Endothelial cell of umbilical vein (primary cell): ENCODE measurements around the gene GNG3. TPM values are rescaled to one million over a fixed set of nuclear protein-coding genes. Genes with fewer than 3 reads are reported as not detected.

Experiments used
- BruUV-seq: library from RNA; stranded (reverse); fragments of 400-500 nt; replicated peaks from 2 replicates; lab custom pipeline; 2021; lab: Mats Ljungman, UMichigan
- CTCF ChIA-PET: fragments of 300-600, 350-600 bp; sonication (Branson Sonifier 250); formaldehyde crosslinking; loops from one replicate; lab custom pipeline; 2021; ENCODE audit warnings: antibody characterized with exemption, inconsistent platforms; lab: Charles Lee
- POLR2A ChIA-PET: fragments of 300-600, 350-600 bp; sonication (Branson Sonifier 250); formaldehyde crosslinking; loops from one replicate; lab custom pipeline; 2021; ENCODE audit warnings: antibody characterized with exemption, inconsistent platforms; lab: Charles Lee
- DNase-seq: peaks from one replicate; pipeline ENCODE4 v3.0.0-alpha.2; 2011; ENCODE audit warnings: low read depth, low spot score
- FAIRE-seq: peaks from 2 replicates; lab custom pipeline; 2011; peaks lifted over from hg19 to GRCh38; lab: Jason Lieb, UNC
- H2AFZ ChIP-seq: 2 replicates; pipeline ENCODE4 v1.6.0; 2012; ENCODE audit warnings: low read depth, low read length, control low read depth, inconsistent platforms
- H3K27ac ChIP-seq: 2 replicates; pipeline ENCODE4 v1.5.1; 2011; ENCODE audit warnings: low read depth, mild to moderate bottlenecking, control low read depth, low read length, moderate library complexity; ENCODE audit not compliant: insufficient read depth
- H3K27me3 ChIP-seq, 2 experiments: 2 replicates each; pipeline versions ENCODE4 v1.6.0 to v1.6.1; 2011; ENCODE audit warnings: low read length in 2 of 2, mixed read lengths in 1 of 2; ENCODE audit not compliant: control insufficient read depth in 2 of 2, insufficient read depth in 2 of 2
- H3K36me3 ChIP-seq, 2 experiments: 2 replicates in 1 of 2; 3 replicates in 1 of 2; pipeline ENCODE4 v1.5.1; 2011; ENCODE audit warnings: low read length in 2 of 2, mild to moderate bottlenecking in 1 of 2, moderate library complexity in 1 of 2; ENCODE audit not compliant: control insufficient read depth in 2 of 2, insufficient read depth in 2 of 2; ENCODE audit errors: extremely low read depth in 1 of 2
- H3K4me1 ChIP-seq: 3 replicates; pipeline ENCODE4 v1.5.1; 2011; ENCODE audit warnings: mild to moderate bottlenecking, low read length; ENCODE audit not compliant: control insufficient read depth, insufficient read depth; ENCODE audit errors: extremely low read depth
- H3K4me2 ChIP-seq: 2 replicates; pipeline ENCODE4 v1.6.1; 2011; ENCODE audit warnings: low read length, control low read depth, mixed read lengths; ENCODE audit not compliant: insufficient read depth
- H3K4me3 ChIP-seq, 3 experiments: fragments of 200-600 bp in 1 of 3; sonication (generic), shearing (Covaris generic) in 1 of 3; replicated peaks in 1 of 3; 2 replicates each; pipeline ENCODE4 v1.5.1; 2011 to 2016; ENCODE audit warnings: control low read depth in 3 of 3, low read length in 3 of 3, mild to moderate bottlenecking in 2 of 3, inconsistent platforms in 1 of 3, low read depth in 1 of 3, moderate library complexity in 1 of 3; ENCODE audit not compliant: insufficient read depth in 1 of 3
- H3K79me2 ChIP-seq: 2 replicates; pipeline ENCODE4 v1.6.0; 2012; ENCODE audit warnings: low read length, inconsistent platforms; ENCODE audit not compliant: control insufficient read depth, insufficient read depth
- H3K9ac ChIP-seq: replicated peaks from 2 replicates; pipeline ENCODE3; 2011; ENCODE audit warnings: low read length, control low read depth; ENCODE audit not compliant: insufficient read depth; ENCODE audit errors: extremely low read depth
- H3K9me1 ChIP-seq: replicated peaks from 3 replicates; pipeline ENCODE4 v1.6.0; 2011; ENCODE audit warnings: mild to moderate bottlenecking, low read length; ENCODE audit not compliant: control insufficient read depth, insufficient read depth; ENCODE audit errors: extremely low read depth
- H3K9me3 ChIP-seq: replicated peaks from 2 replicates; pipeline ENCODE4 v1.5.1; 2012; ENCODE audit warnings: low read length, inconsistent platforms; ENCODE audit not compliant: control insufficient read depth, insufficient read depth
- H4K20me1 ChIP-seq: replicated peaks from 2 replicates; pipeline ENCODE3; 2011; ENCODE audit warnings: mild to moderate bottlenecking, low read length; ENCODE audit not compliant: control insufficient read depth, insufficient read depth; ENCODE audit errors: extremely low read depth
- EZH2 ChIP-seq: IDR thresholded peaks from 2 replicates; pipeline ENCODE4 v1.6.1; 2012; ENCODE audit warnings: borderline replicate concordance, low read depth, mild to moderate bottlenecking, moderate library complexity, low read length, inconsistent platforms; ENCODE audit not compliant: severe bottlenecking
- FOS ChIP-seq: IDR thresholded peaks from 2 replicates; pipeline ENCODE4 v1.6.1; 2011; ENCODE audit warnings: mild to moderate bottlenecking, low read length, moderate library complexity, borderline replicate concordance; ENCODE audit not compliant: insufficient read depth
- GATA2 ChIP-seq: IDR thresholded peaks from 2 replicates; pipeline ENCODE4 v1.7.0; 2011; ENCODE audit warnings: low read depth, mild to moderate bottlenecking, moderate library complexity, mixed read lengths, low read length; ENCODE audit not compliant: insufficient read length, insufficient read depth
- JUN ChIP-seq: IDR thresholded peaks from 2 replicates; pipeline ENCODE4 v1.6.1; 2011; ENCODE audit warnings: borderline replicate concordance, low read depth; ENCODE audit not compliant: insufficient read length, insufficient read depth
- MYC ChIP-seq: IDR thresholded peaks from one replicate; pipeline ENCODE4 v1.6.1; 2011; ENCODE audit warnings: mild to moderate bottlenecking, low read depth, low read length
- POLR2A ChIP-seq: IDR thresholded peaks from 2 replicates; pipeline ENCODE4 v1.6.1; 2012; ENCODE audit warnings: low read depth, mild to moderate bottlenecking, control low read depth, low read length
- POLR2AphosphoS5 ChIP-seq: IDR thresholded peaks from 2 replicates; pipeline ENCODE4 v1.6.1; 2012; ENCODE audit warnings: low read depth, mild to moderate bottlenecking, control low read depth, low read length, moderate library complexity; ENCODE audit not compliant: insufficient read depth
- dilution Hi-C: fragments of 300-500 bp; cut with MboI; formaldehyde crosslinking; loops from one replicate; pipeline ENCODE4 v1.15.0; 2019; ENCODE audit warnings: low sequenced_read_pairs; ENCODE audit not compliant: extremely low pct_ligation_motif_present
- intact Hi-C: fragments of 100-400 bp; cut with micrococcal nuclease; formaldehyde crosslinking; loops from one replicate; pipeline ENCODE4 v1.10.0; 2022
- polyA plus RNA-seq, 4 experiments: library from polyadenylated mRNA; depleted of rRNA in 3 of 4; stranded (reverse) in 3 of 4; unstranded in 1 of 4; fragments of >200 nt; gene quantifications; 2 replicates each; pipeline versions ENCODE4 v1.2.1 to v1.2.3, GENCODE V29; 2011 to 2012; ENCODE audit warnings: missing spikeins in 1 of 4
- total RNA-seq: library from RNA; stranded (reverse); gene quantifications from 2 replicates; pipeline ENCODE4 v1.2.3, GENCODE V29; 2021
- TF ChIP-seq, protein P1 (sequence below), 2 donors: IDR thresholded peaks; 1 replicate in 1 of 2; 2 replicates in 1 of 2; pipeline ENCODE4 v1.5.1; 2011; ENCODE audit warnings: low read length in 2 of 2, mild to moderate bottlenecking in 2 of 2, moderate library complexity in 2 of 2, control low read depth in 1 of 2, inconsistent platforms in 1 of 2, low read depth in 1 of 2; ENCODE audit not compliant: insufficient read depth in 1 of 2; ENCODE audit errors: extremely low read depth in 1 of 2
- TF ChIP-seq, protein P2 (sequence below): IDR thresholded peaks from 2 replicates; pipeline ENCODE4 v1.6.1; 2011; ENCODE audit not compliant: insufficient read depth, insufficient read length

The GNG3 gene
- total and polyA plus RNA-seq, 2 donors (not counting 3 experiments of a cell fraction or from before 2014, with no cell fraction given) = not detected

DNA sequence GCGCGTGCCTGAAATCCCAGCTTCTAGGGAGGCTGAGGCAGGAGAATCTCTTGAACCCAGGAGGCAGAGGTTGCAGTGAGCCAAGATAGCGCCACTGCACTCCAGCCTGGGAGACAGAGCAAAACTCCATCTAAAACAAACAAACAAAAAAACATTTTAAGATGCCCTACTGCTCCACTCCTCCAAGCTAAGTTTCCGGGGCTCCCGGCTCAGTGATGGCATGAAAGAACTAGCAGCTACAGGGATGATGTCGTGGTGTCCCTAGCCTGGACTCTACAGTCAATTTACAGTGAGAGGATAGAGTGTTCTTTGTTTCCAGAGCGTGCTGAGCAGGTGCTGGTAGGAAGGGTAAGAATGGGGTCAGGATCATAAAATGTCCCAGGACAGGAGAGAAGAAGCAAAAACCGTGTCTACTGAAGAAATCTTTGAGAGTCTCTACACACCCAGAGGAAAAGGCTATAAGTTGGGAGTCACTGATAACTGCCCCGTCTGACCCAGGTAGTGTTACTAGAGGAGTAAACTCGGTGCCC is 47.7 kb downstream of the GNG3 start:
- POLR2A ChIA-PET = interaction anchor here (0.5 to 0.6 kb wide), 2 partner anchors 900 to 996 kb away, joined by 3 read pairs; no protein-coding TSS in a partner anchor
- CTCF ChIA-PET = interaction anchor here (1.8 to 2.7 kb wide), 2 partner anchors 31 to 32 kb away, joined by 4 to 26 read pairs; partner anchors contain the start of gene TMEM179B

More for the DNA sequence above, 47.7 kb downstream of the GNG3 start:
- no TSS peak for BruUV-seq
- DNase-seq = no peak
- H3K9ac ChIP-seq = no peak overlapping the region
- H3K27me3 ChIP-seq = no peaks in the 10 kb centered on the region
- dilution Hi-C loops (no loop called here), intact Hi-C loops (no loop called here)
- H2AFZ ChIP-seq = no peak overlapping the region
- no peak for FAIRE-seq
- peaks cover 5% of the 10 kb centered on the region for H3K4me1 ChIP-seq
- no peak for TF ChIP-seq MYC
- TF ChIP-seq POLR2A = no peak
- TF ChIP-seq FOS = no peak
- TF ChIP-seq, protein P1, sequence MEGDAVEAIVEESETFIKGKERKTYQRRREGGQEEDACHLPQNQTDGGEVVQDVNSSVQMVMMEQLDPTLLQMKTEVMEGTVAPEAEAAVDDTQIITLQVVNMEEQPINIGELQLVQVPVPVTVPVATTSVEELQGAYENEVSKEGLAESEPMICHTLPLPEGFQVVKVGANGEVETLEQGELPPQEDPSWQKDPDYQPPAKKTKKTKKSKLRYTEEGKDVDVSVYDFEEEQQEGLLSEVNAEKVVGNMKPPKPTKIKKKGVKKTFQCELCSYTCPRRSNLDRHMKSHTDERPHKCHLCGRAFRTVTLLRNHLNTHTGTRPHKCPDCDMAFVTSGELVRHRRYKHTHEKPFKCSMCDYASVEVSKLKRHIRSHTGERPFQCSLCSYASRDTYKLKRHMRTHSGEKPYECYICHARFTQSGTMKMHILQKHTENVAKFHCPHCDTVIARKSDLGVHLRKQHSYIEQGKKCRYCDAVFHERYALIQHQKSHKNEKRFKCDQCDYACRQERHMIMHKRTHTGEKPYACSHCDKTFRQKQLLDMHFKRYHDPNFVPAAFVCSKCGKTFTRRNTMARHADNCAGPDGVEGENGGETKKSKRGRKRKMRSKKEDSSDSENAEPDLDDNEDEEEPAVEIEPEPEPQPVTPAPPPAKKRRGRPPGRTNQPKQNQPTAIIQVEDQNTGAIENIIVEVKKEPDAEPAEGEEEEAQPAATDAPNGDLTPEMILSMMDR (IDR thresholded peaks at IDR 0.05; ENCODE audit: extremely low read depth in 1 of 2, insufficient read depth in 1 of 2, low read depth in 1 of 2, low read length in 2 of 2) = no peak
- no peak for TF ChIP-seq JUN
- TF ChIP-seq EZH2 = no peak
- TF ChIP-seq, protein P2, sequence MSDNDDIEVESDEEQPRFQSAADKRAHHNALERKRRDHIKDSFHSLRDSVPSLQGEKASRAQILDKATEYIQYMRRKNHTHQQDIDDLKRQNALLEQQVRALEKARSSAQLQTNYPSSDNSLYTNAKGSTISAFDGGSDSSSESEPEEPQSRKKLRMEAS = no peak
- no peak for TF ChIP-seq GATA2
- no peak for TF ChIP-seq POLR2AphosphoS5
- no peaks in the 10 kb centered on the region for H4K20me1 ChIP-seq
- peaks cover 10% of the 10 kb centered on the region for H3K79me2 ChIP-seq
- no peaks in the 10 kb centered on the region for H3K9me3 ChIP-seq
- H3K4me2 ChIP-seq = no peak overlapping the region
- H3K9me1 ChIP-seq = no peaks in the 10 kb centered on the region
- H3K36me3 ChIP-seq = peaks cover 0 to 5% of the 10 kb centered on the region in 2 experiments
- no peak overlapping the region for H3K4me3 ChIP-seq
- H3K27ac ChIP-seq = no peak overlapping the region
